Osteocyte (in vitro differentiated cells): ENCODE measurements around the gene PIP4K2A. TPM values are rescaled to one million over a fixed set of nuclear protein-coding genes. Genes with fewer than 3 reads are reported as not detected.

Experiments
- DNase-seq: peaks from one replicate; pipeline ENCODE4 v3.0.0; 2021; ENCODE audit warnings: mixed read lengths; ENCODE audit not compliant: unreplicated experiment; ENCODE audit errors: extremely low spot score
- H3K27ac Mint-ChIP-seq: one replicate; pipeline ENCODE4 v1.8.0; 2021; ENCODE audit warnings: mild to moderate bottlenecking, mixed read lengths; ENCODE audit not compliant: unreplicated experiment
- H3K27me3 Mint-ChIP-seq: one replicate; pipeline ENCODE4 v1.8.0; 2021; ENCODE audit warnings: mixed read lengths; ENCODE audit not compliant: unreplicated experiment
- H3K36me3 Mint-ChIP-seq: one replicate; pipeline ENCODE4 v1.8.0; 2021; ENCODE audit warnings: mixed read lengths; ENCODE audit not compliant: unreplicated experiment
- H3K4me1 Mint-ChIP-seq: one replicate; pipeline ENCODE4 v1.8.0; 2021; ENCODE audit warnings: mixed read lengths; ENCODE audit not compliant: unreplicated experiment
- H3K4me3 Mint-ChIP-seq: one replicate; pipeline ENCODE4 v1.8.0; 2021; ENCODE audit warnings: mild to moderate bottlenecking, moderate library complexity, mixed read lengths; ENCODE audit not compliant: unreplicated experiment
- H3K9me3 Mint-ChIP-seq: one replicate; pipeline ENCODE4 v1.8.0; 2021; ENCODE audit warnings: mixed read lengths; ENCODE audit not compliant: unreplicated experiment
- total RNA-seq: library from RNA; stranded (reverse); gene quantifications from 2 replicates; pipeline ENCODE4 v1.2.1, GENCODE V29; 2021
- TF ChIP-seq, protein P1 (sequence below): fragments of 200-600 bp; sonication (generic); IDR thresholded peaks from 2 replicates; pipeline ENCODE4 v1.5.0; 2021; ENCODE audit warnings: antibody characterized with exemption, mild to moderate bottlenecking, moderate library complexity

The PIP4K2A gene
- total RNA-seq, 1 donor from 2014 or later: 41.1 TPM

- TF ChIP-seq, protein P1, sequence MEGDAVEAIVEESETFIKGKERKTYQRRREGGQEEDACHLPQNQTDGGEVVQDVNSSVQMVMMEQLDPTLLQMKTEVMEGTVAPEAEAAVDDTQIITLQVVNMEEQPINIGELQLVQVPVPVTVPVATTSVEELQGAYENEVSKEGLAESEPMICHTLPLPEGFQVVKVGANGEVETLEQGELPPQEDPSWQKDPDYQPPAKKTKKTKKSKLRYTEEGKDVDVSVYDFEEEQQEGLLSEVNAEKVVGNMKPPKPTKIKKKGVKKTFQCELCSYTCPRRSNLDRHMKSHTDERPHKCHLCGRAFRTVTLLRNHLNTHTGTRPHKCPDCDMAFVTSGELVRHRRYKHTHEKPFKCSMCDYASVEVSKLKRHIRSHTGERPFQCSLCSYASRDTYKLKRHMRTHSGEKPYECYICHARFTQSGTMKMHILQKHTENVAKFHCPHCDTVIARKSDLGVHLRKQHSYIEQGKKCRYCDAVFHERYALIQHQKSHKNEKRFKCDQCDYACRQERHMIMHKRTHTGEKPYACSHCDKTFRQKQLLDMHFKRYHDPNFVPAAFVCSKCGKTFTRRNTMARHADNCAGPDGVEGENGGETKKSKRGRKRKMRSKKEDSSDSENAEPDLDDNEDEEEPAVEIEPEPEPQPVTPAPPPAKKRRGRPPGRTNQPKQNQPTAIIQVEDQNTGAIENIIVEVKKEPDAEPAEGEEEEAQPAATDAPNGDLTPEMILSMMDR: no peak
- no peak overlapping the region for H3K4me3 Mint-ChIP-seq
- H3K27ac Mint-ChIP-seq: peak overlapping the region; percentile 62
- no peaks in the 10 kb centered on the region for H3K27me3 Mint-ChIP-seq
- no peaks in the 10 kb centered on the region for H3K36me3 Mint-ChIP-seq
- no peak for DNase-seq
- peaks cover 67% of the 10 kb centered on the region for H3K4me1 Mint-ChIP-seq
- peaks cover 3% of the 10 kb centered on the region for H3K9me3 Mint-ChIP-seq
These were observed 84.5 kb downstream of the PIP4K2A start for GRCh38 chr10:22629852-22630233.

- Mint-ChIP-seq H3K9me3 (peaks cover 3% of the 10 kb centered on the region), H3K4me3 (no peak overlapping the region)
These were observed 85.3 kb downstream of the PIP4K2A start for GRCh38 chr10:22629126-22629525.

DNA sequence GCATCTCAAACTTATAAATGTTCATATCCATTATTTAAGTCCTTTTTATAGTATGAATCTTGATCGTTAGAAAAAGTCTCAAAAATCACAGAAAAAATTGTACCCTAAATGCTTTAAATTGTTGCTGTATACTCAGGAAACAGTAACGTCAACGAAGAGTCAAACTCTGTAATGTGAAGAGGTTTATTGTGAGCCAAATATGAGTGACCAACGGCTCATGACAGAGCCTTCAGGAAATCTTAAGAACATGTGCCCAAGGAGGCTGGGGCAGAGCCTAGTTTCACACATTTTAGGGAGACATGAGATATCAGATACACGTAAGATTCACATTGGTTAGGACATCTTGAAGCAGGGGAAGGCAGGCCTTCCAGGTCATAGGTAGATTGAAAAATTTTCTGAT, 86.1 kb downstream of the PIP4K2A start:
- no peak overlapping the region for H3K4me3 Mint-ChIP-seq
- no peak for DNase-seq
- H3K36me3 Mint-ChIP-seq: no peaks in the 10 kb centered on the region
- H3K9me3 Mint-ChIP-seq: peaks cover 3% of the 10 kb centered on the region
- TF ChIP-seq, protein P1: no peak
- no peaks in the 10 kb centered on the region for H3K27me3 Mint-ChIP-seq
- H3K27ac Mint-ChIP-seq: no peak overlapping the region
- peaks cover 82% of the 10 kb centered on the region for H3K4me1 Mint-ChIP-seq

More at GRCh38 chr10:22629126-22629525, 85.3 kb downstream of the PIP4K2A start:
- DNase-seq: no peak
- Mint-ChIP-seq H3K36me3 (no peaks in the 10 kb centered on the region), H3K27ac (no peak overlapping the region), H3K4me1 (peaks cover 74% of the 10 kb centered on the region), H3K27me3 (no peaks in the 10 kb centered on the region)
- TF ChIP-seq, protein P1: no peak

DNA sequence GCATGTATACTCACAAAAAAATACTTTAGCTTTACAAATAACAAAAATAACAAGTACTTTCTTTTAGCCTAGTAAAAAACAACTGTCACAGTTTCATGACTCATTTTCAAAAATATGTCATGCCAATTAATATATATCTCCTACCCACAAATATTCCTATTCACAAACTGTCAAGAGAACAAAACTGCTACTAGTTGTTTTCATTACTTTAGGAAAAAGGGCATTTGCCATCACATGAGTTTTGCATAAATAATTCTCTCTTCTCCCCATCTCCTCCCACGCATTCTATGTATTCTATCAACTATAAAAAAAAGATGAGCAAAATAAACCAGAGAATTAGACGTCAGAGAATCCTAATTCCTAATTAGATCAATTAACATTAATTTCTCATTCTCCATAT, 87.6 kb downstream of the PIP4K2A start:
- Mint-ChIP-seq H3K9me3 (peaks cover 3% of the 10 kb centered on the region), H3K4me3 (no peak overlapping the region), H3K27ac (peak overlapping the region; percentile 88), H3K4me1 (peaks cover 87% of the 10 kb centered on the region), H3K36me3 (no peaks in the 10 kb centered on the region), H3K27me3 (no peaks in the 10 kb centered on the region)
- TF ChIP-seq, protein P1: no peak
- DNase-seq: no peak

- Mint-ChIP-seq H3K27ac (peak overlapping the region; percentile 88), H3K4me1 (peaks cover 92% of the 10 kb centered on the region)
- DNase-seq: no peak
These were observed 88.7 kb downstream of the PIP4K2A start for GRCh38 chr10:22625516-22626290.

More at GRCh38 chr10:22625516-22626290, 88.7 kb downstream of the PIP4K2A start:
- Mint-ChIP-seq H3K4me3 (peak overlapping the region; percentile 34), H3K9me3 (peaks cover 3% of the 10 kb centered on the region), H3K27me3 (no peaks in the 10 kb centered on the region), H3K36me3 (no peaks in the 10 kb centered on the region)
- TF ChIP-seq, protein P1: no peak
